Cortex of kidney (tissue), 1 donor: ENCODE data around the gene NOP10.

Experiments
- DNase-seq: peaks from one replicate; lab custom pipeline; 2025; lab: John Stamatoyannopoulos, UW

NOP10 gene

GRCh38 chr15:34330279-34330678, 12.7 kb downstream of the NOP10 start:
- no peak for DNase-seq

DNA sequence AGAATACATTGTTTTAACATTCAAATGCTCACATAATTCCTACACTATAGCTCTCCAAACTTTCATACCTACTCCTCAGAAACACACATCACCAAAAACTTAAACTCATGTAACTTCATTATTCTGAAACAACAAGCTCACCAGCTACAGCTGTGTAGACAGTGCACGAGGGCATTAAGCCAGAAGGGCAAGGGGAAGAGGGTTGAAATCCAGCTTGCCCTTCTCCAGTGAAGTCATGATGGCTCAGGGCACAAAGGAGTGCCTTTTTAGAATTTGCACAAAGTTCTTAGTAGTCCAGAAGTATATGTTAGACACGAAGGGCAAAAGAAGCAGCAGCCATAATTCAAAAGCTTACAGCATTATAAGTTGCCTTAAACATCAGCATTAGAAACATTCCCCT, 13.9 kb downstream of the NOP10 start:
- DNase-seq = no peak

DNA sequence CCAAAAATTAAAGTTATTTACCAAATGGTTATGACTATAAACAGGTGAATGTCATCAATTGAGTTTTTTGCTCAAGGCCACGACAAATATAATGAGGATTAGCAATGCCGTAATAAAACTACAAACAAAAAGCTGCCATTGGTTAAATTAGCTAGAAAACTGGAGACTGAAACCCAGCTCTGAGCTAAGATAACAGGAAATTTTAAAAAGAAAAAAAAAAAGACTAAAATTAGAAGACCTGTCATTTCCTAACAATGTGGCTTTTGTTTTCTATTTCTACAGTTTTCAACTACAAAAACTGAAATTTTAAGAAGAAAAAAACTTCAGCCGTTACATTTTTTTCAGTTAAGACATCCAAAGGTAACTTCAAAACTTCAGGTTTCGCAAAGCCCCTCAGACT, 15.0 kb downstream of the NOP10 start:
- DNase-seq = no peak

DNA sequence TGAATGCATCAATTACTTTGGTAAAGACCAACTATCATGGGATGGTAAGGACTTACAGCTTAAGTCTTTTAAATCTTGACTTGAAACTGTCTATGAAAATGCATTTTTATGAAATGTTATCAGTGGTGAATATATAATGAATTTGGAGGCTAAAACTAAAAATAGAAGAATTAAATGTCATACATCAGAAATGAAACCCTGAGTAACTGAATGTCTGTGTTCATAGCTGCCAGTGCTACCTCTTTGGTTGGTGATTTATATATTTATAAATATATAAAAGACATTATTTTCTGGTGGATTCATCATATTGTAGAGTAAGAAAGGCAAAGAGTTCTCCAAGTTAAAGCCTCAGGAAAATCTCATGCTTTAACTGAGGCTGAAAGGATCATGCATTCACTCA, 17.6 kb downstream of the NOP10 start:
- DNase-seq = no peak

DNA sequence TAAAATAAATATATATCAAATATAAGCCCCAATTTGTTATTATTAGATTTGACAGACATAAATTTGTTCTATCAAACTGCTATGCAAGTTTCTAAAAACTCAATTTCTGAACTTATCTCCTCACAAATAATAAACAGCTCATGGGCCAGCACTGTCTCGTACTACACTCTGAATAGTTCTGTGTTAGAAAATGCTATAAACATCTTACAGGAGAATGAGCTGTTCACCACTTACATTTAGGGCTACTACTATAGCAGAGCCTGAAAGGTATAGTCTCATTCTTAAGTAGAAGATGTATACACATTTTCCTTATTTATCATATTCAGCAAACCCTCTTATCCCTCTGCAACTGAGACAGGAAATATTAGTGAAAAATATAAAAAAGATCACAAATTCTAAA, 18.0 kb downstream of the NOP10 start:
- no peak for DNase-seq

GRCh38 chr15:34323217-34323616, 19.7 kb downstream of the NOP10 start:
- DNase-seq = no peak

GRCh38 chr15:34318277-34319079, 24.5 kb downstream of the NOP10 start:
- DNase-seq = no peak

GRCh38 chr15:34314491-34315490, 28.1 kb downstream of the NOP10 start:
- DNase-seq = no peak

DNA sequence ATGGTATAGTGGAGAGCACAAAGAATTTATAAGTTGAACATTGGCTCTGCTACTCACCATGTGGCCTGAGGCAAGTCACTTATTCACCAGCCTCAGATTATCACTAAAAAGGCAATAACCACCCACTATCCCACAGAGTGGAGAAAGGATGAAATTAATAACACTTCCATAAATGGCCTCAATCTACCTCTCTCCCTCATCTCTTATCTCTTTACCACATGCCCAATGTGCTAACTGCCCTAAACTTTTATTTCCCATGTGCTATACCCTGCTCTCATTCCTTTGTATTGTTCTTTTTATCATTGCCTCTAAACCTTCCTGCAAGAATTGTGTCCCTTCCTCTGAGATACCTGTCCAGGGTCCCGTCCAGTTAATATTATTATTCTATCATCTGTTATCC, 31.4 kb downstream of the NOP10 start:
- DNase-seq = no peak

DNA sequence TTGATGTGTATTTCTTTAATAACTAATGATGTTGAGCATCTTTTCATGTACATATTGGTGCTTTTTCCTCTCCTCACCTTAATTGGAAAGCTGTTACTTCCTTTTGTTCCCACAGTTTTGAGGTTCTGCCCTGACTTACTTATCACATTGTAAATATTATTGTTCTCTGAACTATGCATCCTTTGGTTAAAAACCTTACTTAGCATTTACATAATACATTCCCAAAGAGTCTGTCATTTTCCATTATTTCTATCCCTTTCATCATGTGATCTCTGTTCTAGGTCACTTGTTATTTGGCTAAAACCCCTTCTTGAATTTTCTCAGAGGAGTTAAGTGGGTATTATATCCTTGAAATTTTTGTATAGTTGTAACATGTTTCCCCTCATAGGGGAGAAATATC, 38.3 kb downstream of the NOP10 start:
- DNase-seq = no peak

DNA sequence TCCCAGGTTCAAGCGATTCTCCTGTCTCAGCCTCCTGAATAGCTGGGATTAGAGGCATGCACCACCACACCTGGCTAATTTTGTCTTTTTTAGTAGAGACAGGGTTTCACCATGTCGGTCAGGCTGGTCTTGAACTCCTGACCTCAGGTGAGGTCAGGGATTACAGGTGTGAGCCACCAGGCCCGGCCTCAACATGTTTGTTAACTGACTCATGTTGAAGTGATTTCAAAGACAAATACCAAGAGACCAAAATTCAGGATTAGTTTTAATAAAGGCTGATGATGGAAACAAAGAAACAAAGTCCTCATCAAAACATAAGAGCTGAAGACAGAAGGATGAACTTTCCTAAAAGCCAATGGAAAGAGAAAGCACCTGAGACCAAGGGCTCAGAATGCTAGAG, 41.9 kb downstream of the NOP10 start:
- DNase-seq = no peak

- no peak for DNase-seq
Measured at GRCh38 chr15:34297059-34297458, 45.9 kb downstream of the NOP10 start.

GRCh38 chr15:34292621-34293020, 50.3 kb downstream of the NOP10 start:
- DNase-seq = no peak
